ENCODE data around the gene HSD3B1.

GRCh38 chr1:119547805-119548204 lies 40.8 kb downstream of the HSD3B1 start:
- TF ChIP-seq CTCF (IDR thresholded peaks at IDR 0.05; ENCODE audit: low read length) (no peak), EZH2 (IDR thresholded peaks at IDR 0.05; ENCODE audit: borderline replicate concordance, low read length) (no peak)

All from OCI-LY1 (cell line).